Measurements from ENCODE around the gene PRIM2.
"Not testable (repeated sequence)": the region's sequence is repeated elsewhere in the genome, so short reads cannot be mapped to it uniquely, and the experiment has no call there.

- TF ChIP-seq POLR2AphosphoS5 (IDR thresholded peaks at IDR 0.05; ENCODE audit: low read depth); CTCF (conservative IDR thresholded peaks at IDR 0.05; ENCODE audit: low read depth in 2 of 2); EZH2phosphoT487 (IDR thresholded peaks at IDR 0.05; ENCODE audit: unreplicated experiment): not testable (repeated sequence)
Observed at GRCh38 chr6:57465968-57466367, 148.5 kb downstream of the PRIM2 start.

All from GM23338 (cell line).